GM19328 (cell line): ENCODE measurements around the gene TESK2.
"Not testable (repeated sequence)": the region's sequence is repeated elsewhere in the genome, so short reads cannot be mapped to it uniquely, and the experiment has no call there.

ENCODE experiments used
- ATAC-seq: cut with Tn5 transposase; IDR thresholded peaks from one replicate; pipeline ENCODE4 v1.9.1; 2021; ENCODE audit warnings: mild to moderate bottlenecking, moderate library complexity; ENCODE audit not compliant: unreplicated experiment

The TESK2 gene

DNA sequence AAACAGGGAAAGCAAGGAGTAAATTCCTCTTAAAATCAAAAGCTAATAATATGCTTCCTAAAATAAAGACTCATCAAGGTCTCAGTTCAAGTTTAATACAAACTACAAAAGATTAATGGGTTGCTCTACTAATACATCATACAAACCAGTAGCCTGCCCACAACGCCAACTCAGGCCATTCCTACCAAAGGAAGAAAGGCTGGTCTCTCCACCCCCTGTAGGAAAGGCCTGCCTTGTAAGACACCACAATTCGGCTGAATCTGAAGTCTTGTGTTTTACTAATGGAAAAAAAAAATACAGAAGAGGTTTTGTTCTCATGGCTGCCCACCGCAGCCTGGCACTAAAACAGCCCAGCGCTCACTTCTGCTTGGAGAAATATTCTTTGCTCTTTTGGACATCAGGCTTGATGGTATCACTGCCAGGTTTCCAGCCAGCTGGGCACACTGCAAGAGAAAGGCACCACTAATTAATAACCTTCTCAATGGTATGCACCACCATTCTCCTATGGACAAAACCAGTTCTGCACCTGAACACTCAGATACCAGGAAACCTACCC lies 20.1 kb upstream of the TESK2 start:
- ATAC-seq = no peak

DNA sequence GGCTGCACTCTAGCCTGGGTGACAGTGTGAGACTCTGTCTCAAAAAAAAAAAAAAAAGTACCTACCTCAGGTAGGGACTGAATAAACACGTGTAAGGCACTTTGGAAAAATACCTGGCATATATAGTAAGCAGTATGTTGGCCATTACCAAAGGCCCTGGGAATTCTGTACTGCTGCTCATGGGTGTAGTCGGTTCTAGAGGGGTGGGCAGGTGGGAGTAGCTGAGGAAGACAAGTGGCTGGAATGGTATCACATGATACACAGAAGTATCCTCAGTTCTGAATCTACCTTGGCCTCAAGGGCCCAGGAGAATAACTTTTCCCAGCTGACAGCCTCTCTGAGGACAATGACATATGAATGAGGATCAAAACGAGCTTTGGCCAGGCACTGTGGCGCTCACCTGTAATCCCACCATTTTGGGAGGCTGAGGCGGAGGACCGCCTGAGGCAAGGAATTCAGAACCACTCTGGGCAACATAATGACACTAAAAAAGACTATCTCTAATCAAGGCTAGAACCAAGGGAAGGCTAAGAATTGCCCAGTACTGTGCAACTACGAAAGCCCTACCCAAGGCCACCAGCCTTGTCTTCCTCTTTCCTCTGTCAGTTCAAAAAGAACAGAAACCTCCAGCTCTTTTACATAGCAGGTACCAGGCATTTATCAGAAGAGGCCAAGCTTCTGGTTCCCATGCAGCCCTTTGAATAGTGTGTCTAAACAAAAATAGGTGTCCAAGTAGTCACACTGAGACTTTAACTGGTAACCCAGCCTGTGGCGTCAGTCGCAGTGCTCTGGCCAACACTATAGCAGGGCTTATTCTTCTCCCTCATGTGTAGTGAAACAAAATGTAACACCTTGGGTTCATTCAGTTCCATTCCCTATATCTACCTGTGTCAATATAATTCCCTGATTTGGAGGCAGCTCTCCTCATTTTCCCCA lies 19.3 kb upstream of the TESK2 start:
- no peak for ATAC-seq

- no peak for ATAC-seq
These were observed 17.6 kb upstream of the TESK2 start for GRCh38 chr1:45508295-45509151.

DNA sequence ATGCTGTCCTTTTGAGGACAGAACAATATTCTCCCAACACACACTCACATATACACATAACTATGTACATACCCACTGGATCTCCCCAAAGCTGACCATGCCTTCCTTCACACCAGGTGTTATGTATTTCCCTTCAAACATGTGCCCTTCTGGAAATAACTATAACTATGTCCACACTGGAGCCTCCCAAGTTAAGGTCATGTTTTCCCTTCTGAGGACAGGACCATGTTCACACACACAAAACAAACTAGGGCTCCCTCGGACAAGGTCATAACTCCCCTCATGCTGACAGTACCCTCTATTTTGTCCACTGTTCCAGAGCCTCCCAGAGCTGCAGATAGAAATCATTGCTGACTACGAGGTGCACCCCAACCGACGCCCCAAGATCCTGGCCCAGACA lies 16.9 kb upstream of the TESK2 start:
- ATAC-seq = no peak

DNA sequence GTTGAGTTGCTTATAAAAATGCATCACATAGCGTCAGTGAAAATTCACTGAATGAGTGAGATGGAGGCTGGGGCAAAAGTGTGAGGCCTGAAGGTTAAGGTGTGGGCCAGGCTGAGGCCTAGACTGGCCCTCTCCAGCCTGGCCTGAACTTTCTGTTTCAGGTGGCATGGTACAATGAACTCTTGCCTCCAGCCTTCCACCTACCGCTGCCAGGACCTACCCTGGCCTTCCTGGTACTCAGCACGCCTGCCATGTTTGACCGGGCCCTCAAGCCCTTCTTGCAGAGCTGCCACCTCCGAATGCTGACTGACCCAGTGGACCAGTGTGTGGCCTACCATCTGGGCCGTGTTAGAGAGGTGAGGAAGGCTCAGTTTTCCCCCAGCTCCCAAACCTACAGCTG lies 16.2 kb upstream of the TESK2 start:
- ATAC-seq = no peak

- ATAC-seq = no peak
These were observed 12.7 kb upstream of the TESK2 start for GRCh38 chr1:45503462-45504360.

- no peak for ATAC-seq
These were observed 10.5 kb upstream of the TESK2 start for GRCh38 chr1:45501505-45501859.

DNA sequence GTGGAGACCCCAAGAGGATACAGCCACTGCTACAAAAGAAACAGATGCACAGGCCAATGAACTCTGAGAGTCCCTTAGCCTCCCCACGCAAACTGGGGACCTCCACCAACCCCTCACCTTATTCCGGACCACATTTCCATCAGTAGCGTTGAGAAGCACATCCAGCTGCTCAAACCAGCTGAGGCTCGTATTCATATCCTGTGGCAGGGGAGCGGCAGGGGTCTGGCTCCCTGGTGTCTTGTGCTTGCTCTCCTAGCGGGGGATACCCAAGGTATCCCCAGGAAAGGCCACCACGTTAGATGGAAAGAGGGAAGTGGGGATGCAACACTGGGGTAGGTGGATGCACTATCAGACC lies 8.4 kb upstream of the TESK2 start:
- ATAC-seq = no peak

- ATAC-seq = no peak
These were observed 7.3 kb upstream of the TESK2 start for GRCh38 chr1:45498279-45498678.

- no peak for ATAC-seq
These were observed 2.2 kb upstream of the TESK2 start for GRCh38 chr1:45493116-45493697.

DNA sequence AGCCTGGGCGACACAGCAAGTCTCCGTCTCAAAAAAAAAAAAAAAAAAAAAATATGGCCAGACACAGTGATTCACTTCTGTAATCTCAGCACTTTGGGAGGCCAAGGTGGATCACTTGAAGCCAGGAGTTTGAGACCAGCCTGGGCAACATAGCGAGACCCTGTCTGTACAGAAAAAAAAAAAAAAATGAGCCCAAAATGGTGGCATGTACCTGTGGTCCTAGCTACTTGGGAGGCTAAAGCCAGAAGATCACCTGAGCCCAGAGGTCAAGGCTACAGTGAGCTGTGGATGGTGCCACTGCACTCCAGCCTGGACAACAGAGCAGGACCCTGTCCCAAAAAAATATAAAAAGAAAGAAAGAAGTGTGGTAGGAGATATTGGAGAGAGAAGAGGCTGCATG lies 1.7 kb upstream of the TESK2 start:
- ATAC-seq = no peak

- ATAC-seq = no peak
These were observed 711 bp upstream of the TESK2 start for GRCh38 chr1:45491487-45492260.

DNA sequence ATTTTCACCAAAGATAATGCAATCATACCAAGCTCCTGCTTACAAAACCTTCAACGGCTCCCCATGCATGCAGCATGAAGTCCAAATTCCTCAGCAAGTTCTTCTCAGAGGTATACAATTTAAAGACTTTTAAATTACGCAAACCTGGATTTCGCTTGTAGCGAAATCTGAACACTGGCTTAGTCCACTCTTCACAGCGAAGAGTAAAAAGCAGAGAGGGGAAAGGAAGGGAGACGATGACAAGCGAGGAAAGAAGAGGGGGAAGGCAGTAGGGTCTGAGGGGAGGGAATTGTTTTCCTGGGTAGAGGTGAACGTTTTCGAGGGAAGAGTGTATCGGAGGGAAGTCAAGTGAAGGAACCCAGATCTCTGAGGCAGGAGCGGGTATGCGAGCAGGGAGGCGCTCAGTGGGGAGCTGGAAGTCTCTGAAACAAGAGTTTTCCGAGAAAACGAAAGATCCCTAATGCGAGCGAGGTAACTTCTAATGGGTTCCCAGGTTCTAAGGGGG lies 790 bp downstream of the TESK2 start:
- ATAC-seq = no peak

GRCh38 chr1:45489379-45489778 lies 1.6 kb downstream of the TESK2 start:
- not testable (repeated sequence) for ATAC-seq

GRCh38 chr1:45488666-45489377 lies 2.1 kb downstream of the TESK2 start:
- no peak for ATAC-seq

- ATAC-seq = no peak
These were observed 5.0 kb downstream of the TESK2 start for GRCh38 chr1:45485949-45486348.

- ATAC-seq = no peak
These were observed 11.8 kb downstream of the TESK2 start for GRCh38 chr1:45479039-45479748.
